A549 (cell line): ENCODE measurements around the gene FDPS.

Source experiments
- BHLHE40 ChIP-seq: IDR thresholded peaks from 2 replicates; pipeline ENCODE4 v1.6.1; 2012; ENCODE audit warnings: low read depth, low read length, inconsistent platforms
- ESRRA ChIP-seq: fragments of 150-350 bp; IDR thresholded peaks from 2 replicates; pipeline ENCODE4 v1.6.1; 2014; ENCODE audit warnings: mild to moderate bottlenecking, low read length, borderline replicate concordance
- RFX5 ChIP-seq: fragments of 450-650 bp; IDR thresholded peaks from 2 replicates; pipeline ENCODE4 v1.7.1; 2014; ENCODE audit warnings: antibody characterized with exemption, mild to moderate bottlenecking, moderate library complexity
- TF ChIP-seq, protein P1 (sequence below): fragments of >200 bp; sonication (Bioruptor Twin); formaldehyde crosslinking; IDR thresholded peaks from 3 replicates; pipeline ENCODE4 v1.5.1; 2016

DNA sequence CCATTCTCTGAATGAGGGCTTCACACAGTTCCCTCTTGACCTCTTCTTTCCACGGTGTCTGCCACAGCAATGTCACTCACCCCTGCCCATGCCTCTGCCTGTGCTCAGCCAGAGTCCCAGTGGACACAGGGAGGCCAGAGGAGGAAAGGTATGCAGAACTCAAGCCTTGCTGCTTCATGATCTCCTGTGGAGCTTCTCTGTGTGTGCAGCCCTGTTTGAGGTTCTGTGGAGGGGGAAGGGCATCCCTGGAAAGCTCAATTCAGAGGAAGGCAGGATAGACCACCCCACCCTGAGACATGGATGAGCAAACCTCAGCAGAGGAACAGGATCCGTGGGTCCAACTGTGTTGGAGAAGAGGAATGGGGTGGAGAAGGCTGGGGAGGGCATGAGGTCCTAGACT is 29.4 kb upstream of the FDPS start:
- TF ChIP-seq, protein P1, sequence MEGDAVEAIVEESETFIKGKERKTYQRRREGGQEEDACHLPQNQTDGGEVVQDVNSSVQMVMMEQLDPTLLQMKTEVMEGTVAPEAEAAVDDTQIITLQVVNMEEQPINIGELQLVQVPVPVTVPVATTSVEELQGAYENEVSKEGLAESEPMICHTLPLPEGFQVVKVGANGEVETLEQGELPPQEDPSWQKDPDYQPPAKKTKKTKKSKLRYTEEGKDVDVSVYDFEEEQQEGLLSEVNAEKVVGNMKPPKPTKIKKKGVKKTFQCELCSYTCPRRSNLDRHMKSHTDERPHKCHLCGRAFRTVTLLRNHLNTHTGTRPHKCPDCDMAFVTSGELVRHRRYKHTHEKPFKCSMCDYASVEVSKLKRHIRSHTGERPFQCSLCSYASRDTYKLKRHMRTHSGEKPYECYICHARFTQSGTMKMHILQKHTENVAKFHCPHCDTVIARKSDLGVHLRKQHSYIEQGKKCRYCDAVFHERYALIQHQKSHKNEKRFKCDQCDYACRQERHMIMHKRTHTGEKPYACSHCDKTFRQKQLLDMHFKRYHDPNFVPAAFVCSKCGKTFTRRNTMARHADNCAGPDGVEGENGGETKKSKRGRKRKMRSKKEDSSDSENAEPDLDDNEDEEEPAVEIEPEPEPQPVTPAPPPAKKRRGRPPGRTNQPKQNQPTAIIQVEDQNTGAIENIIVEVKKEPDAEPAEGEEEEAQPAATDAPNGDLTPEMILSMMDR: no peak
- no peak for TF ChIP-seq BHLHE40
- no peak for TF ChIP-seq ESRRA
- TF ChIP-seq RFX5: no peak
